ENCODE results near the gene SLC2A13. TPM values are rescaled to one million over a fixed set of nuclear protein-coding genes. Genes with fewer than 3 reads are reported as not detected.

SLC2A13 gene
- total RNA-seq, 1 experiment from 2014 or later: 12.1 TPM

- CTCF ChIA-PET: no interaction called here
- DNase-seq (ENCODE audit: low read depth, low spot score) (no peak), ATAC-seq (no peak)
- H3K36me3 ChIP-seq (ENCODE audit: control insufficient read depth, insufficient read depth, low read length): no peaks in the 10 kb centered on the region
- in situ Hi-C loops (cut with HindIII; ENCODE audit: low pct_unique_long_range_greater_than_20kb, low sequenced_read_pairs): no loop called here
- intact Hi-C loops (cut with micrococcal nuclease; ENCODE audit: unreplicated experiment): no loop called here
- H3K4me3 ChIP-seq (ENCODE audit: low read depth in 2 of 2, low read length in 2 of 2): no peak overlapping the region
- H3K27ac ChIP-seq (ENCODE audit: low read length): no peak overlapping the region
- no peaks in the 10 kb centered on the region for H3K4me1 ChIP-seq (ENCODE audit: control insufficient read depth, insufficient read depth, low read length)
- no peaks in the 10 kb centered on the region for H3K9me3 ChIP-seq (ENCODE audit: control insufficient read depth, insufficient read depth, low read depth, low read length)
- no TSS peak for BruUV-seq (replicated peaks)
- TF ChIP-seq SIN3A (IDR thresholded peaks at IDR 0.05; ENCODE audit: borderline replicate concordance, insufficient read depth, low read depth, low read length): no peak
- H3K27me3 ChIP-seq (ENCODE audit: control insufficient read depth, insufficient read depth, low read length): no peaks in the 10 kb centered on the region
- POLR2A ChIA-PET: no interaction called here
These were observed 199.6 kb downstream of the SLC2A13 start for GRCh38 chr12:39906237-39906636.

GRCh38 chr12:39905152-39905551, 200.7 kb downstream of the SLC2A13 start:
- CTCF ChIA-PET: no interaction called here
- TF ChIP-seq TCF7L2 (IDR thresholded peaks at IDR 0.05; ENCODE audit: low read depth, low read length) (no peak), CTCF (IDR thresholded peaks at IDR 0.05) (no peak), SIN3A (IDR thresholded peaks at IDR 0.05; ENCODE audit: borderline replicate concordance, insufficient read depth, low read depth, low read length) (no peak), POLR2AphosphoS5 (IDR thresholded peaks at IDR 0.05; ENCODE audit: low read depth, low read length) (no peak), REST (IDR thresholded peaks at IDR 0.05; ENCODE audit: insufficient read depth in 1 of 2, low read depth in 2 of 2, low read length in 1 of 2) (no peak)
- in situ Hi-C loops (cut with HindIII; ENCODE audit: low pct_unique_long_range_greater_than_20kb, low sequenced_read_pairs): no loop called here
- Histone ChIP-seq H3K4me3 (ENCODE audit: low read depth in 2 of 2, low read length in 2 of 2) (no peak overlapping the region), H3K27ac (ENCODE audit: low read length) (no peak overlapping the region), H3K36me3 (ENCODE audit: control insufficient read depth, insufficient read depth, low read length) (no peaks in the 10 kb centered on the region), H3K4me1 (ENCODE audit: control insufficient read depth, insufficient read depth, low read length) (no peaks in the 10 kb centered on the region), H3K27me3 (ENCODE audit: control insufficient read depth, insufficient read depth, low read length) (no peaks in the 10 kb centered on the region), H3K9me3 (ENCODE audit: control insufficient read depth, insufficient read depth, low read depth, low read length) (no peaks in the 10 kb centered on the region)
- intact Hi-C loops (cut with micrococcal nuclease; ENCODE audit: unreplicated experiment): no loop called here
- BruUV-seq (replicated peaks): no TSS peak
- ATAC-seq (no peak), DNase-seq (ENCODE audit: low read depth, low spot score) (no peak)
- POLR2A ChIA-PET: no interaction called here

GRCh38 chr12:39902821-39903220, 203.1 kb downstream of the SLC2A13 start:
- Histone ChIP-seq H3K27ac (ENCODE audit: low read length) (no peak overlapping the region), H3K27me3 (ENCODE audit: control insufficient read depth, insufficient read depth, low read length) (no peaks in the 10 kb centered on the region), H3K4me1 (ENCODE audit: control insufficient read depth, insufficient read depth, low read length) (no peaks in the 10 kb centered on the region), H3K9me3 (ENCODE audit: control insufficient read depth, insufficient read depth, low read depth, low read length) (peaks cover 6% of the 10 kb centered on the region; the same call in 1 of the 2 replicates), H3K36me3 (ENCODE audit: control insufficient read depth, insufficient read depth, low read length) (no peaks in the 10 kb centered on the region), H3K4me3 (ENCODE audit: low read depth in 2 of 2, low read length in 2 of 2) (no peak overlapping the region)
- intact Hi-C loops (cut with micrococcal nuclease; ENCODE audit: unreplicated experiment) (no loop called here), in situ Hi-C loops (cut with HindIII; ENCODE audit: low pct_unique_long_range_greater_than_20kb, low sequenced_read_pairs) (no loop called here)
- ChIA-PET POLR2A (no interaction called here), CTCF (no interaction called here)
- DNase-seq (ENCODE audit: low read depth, low spot score) (no peak), ATAC-seq (no peak)
- no peak for TF ChIP-seq REST (IDR thresholded peaks at IDR 0.05; ENCODE audit: insufficient read depth in 1 of 2, low read depth in 2 of 2, low read length in 1 of 2)
- no peak for TF ChIP-seq CTCF (IDR thresholded peaks at IDR 0.05)
- TF ChIP-seq TCF7L2 (IDR thresholded peaks at IDR 0.05; ENCODE audit: low read depth, low read length): no peak
- TF ChIP-seq POLR2AphosphoS5 (IDR thresholded peaks at IDR 0.05; ENCODE audit: low read depth, low read length): no peak
- no peak for TF ChIP-seq SIN3A (IDR thresholded peaks at IDR 0.05; ENCODE audit: borderline replicate concordance, insufficient read depth, low read depth, low read length)
- BruUV-seq (replicated peaks): no TSS peak
